HG02973 (cell line): ENCODE measurements around the gene SQOR.
A peak's percentile ranks its signal among the peaks of the same experiment; 100 is the strongest.

Source experiments
- ATAC-seq: cut with Tn5 transposase; IDR thresholded peaks from one replicate; pipeline ENCODE4 v1.9.1; 2021; ENCODE audit warnings: moderate library complexity; ENCODE audit not compliant: unreplicated experiment

SQOR gene

DNA sequence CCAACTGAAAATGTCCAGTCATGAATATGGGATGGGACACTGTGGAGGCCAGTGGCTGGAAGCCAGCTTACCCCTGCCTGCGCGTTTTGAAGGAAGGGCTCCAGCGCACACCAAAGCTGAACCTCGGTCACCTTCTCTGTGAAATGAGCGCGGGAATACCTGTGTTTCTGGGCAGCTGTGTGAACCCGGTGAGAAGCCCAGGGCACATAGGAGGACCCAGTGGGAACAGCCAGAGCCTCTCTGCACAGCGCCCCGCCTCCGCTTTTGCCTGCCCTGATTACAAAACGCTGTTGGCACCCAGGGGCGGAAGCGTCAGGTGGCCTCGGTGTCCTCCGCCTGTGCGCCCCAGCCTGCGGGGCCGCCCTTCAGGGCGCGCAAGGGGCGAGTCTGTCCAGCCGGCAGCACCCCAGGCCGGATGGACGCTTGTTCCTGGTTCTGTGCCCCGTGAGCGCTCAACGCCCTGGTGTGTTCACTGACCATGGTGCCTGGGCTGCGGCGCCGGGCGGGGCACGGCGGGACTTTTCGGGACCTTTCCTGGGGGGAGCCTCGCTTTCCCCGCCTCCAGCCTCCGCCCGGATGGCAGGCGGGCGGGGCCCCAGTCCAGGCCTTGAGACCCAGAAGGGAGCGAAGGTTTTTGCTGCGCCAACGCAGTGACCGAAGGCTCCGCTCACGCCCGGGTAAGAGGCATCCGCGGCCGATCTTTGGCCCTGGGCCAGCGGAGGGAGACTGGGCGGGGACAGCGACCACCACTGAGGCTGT lies at the start of gene SQOR:
TSS of gene SQOR (plus strand) at position 598 of the 759 bp plus-strand sequence. CDS start 23,895 bp downstream, outside the sequence.
- peak; percentile 58 for ATAC-seq

DNA sequence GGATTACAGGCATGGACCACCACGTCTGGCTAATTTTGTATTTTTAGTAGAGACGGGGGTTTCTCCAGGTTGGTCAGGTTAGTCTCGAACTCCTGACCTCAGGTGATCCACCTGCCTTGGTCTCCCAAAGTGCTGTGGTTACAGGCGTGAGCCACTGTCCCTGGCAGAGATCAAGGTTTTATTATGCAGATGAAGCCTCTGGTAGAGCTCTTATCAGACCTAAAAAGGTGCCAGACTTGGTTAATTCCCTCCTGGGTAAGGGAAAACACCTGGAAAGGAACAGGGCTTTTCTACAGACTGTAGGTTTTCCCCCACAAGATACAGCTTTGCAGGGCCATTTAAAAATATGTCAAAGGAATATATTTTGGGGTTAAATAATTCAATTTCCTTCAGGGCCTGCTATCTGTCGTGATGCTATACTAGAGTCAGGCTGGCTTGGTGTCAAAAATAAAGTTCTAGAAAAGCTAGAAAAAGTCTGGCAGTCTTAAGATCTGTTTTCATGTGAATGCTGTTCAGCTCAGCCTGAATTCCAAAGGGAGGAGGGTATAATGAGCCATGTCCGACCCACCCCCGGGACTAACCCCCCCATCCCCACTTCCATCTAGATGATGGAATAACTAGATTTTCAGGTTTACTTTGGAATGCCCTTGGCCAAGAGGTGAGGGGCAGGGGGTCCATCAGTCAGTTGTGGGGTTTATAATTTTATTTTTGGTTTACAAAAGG lies 49.6 kb upstream of the SQOR start:
- no peak for ATAC-seq

DNA sequence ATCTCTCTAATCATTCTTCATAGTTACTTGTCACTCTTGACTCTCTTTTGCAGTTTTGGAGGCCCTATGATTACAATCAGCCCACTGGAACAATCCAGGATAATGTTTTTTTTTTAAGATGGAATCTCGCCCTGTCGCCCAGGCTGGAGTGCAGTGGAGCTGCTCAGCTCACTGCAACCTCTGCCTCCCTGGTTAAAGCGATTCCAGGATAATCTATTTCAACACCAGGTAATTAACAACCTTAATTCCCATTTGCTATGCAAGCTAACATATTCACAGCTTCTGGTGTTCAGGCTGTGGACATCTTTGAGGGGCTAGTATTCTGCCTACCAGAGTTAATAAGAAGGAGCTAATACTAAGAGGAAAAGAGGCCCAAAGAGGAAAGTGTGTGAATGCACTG lies 48.7 kb upstream of the SQOR start:
- no peak for ATAC-seq

DNA sequence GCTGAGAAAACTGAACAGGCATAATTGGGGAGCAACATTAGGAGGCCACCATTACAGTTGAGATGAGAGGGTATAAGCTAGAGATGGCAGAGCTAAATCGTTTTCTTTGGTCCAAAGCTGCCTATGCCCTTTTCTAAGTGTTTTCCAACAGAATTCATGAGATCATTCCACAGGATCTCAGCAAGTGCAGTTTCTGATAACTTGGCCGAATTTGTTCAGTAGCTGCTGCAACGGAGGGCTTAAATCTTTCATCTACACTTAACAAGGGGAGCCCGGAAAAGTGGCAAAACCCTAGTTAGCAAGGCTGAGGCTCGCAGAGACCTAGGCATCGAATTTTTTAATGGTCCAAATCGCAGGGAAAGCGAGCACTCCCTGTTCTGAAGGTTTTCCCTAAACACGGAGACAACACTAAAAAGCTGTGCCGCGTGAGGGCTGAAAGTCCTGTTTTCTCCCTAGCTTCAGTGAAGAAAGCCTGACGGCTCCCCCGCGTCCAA lies 48.2 kb upstream of the SQOR start:
- peak; percentile 1 for ATAC-seq

DNA sequence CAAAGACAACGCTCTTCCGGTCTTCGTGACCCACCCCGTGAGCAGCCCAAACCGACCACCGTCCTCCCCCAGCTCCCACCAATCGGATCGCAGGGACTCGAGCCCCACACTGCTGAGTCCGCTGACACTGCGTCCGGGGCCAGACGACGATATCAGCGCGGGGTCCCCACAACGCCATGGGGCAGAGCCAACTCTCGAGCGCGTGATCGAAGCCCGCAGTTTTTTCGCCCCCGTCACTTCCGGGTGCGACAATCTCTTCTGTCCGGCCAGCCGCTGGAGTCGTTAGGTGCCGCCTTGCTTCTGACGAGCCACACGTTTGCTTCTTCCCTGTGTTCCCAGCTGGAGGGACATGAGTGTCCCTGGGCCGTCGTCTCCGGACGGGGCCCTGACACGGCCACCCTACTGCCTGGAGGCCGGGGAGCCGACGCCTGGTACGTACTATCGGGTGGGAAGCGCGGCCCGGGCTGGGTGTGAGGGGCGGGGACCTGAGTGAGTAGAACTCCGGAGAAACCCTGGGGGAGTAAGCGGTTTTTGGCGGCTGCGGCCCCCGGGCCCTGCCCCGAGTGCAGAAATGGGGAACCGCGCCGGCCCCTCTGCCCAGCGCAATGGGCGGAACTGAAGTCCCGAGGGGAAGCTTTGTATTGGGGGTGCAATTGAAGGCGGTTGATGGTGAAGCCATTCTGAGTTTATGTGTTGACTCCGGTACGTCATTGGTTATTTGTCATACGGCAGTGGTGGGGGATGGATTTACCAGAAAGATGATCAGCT lies 47.5 kb upstream of the SQOR start, which contains the start of gene BLOC1S6:
TSS of gene BLOC1S6 (plus strand) at position 285 of the 768 bp plus-strand sequence. CDS start at position 350, 65 bp downstream.
- peak; percentile 79 for ATAC-seq

DNA sequence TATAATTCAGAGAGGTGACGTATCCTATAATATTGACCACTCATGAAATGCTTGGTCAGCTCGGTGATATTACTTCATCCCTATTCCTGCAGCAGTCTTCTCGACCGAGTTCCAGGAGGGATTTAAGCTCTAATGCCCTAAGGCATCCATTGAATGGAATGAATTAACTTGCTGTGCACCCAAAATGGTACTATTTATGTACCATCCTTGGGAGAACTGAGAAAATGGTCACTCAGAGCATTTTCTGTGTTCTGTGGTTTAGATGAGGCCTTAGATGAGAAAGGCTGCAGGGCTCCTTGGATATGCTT lies 47.0 kb upstream of the SQOR start:
- ATAC-seq = no peak

DNA sequence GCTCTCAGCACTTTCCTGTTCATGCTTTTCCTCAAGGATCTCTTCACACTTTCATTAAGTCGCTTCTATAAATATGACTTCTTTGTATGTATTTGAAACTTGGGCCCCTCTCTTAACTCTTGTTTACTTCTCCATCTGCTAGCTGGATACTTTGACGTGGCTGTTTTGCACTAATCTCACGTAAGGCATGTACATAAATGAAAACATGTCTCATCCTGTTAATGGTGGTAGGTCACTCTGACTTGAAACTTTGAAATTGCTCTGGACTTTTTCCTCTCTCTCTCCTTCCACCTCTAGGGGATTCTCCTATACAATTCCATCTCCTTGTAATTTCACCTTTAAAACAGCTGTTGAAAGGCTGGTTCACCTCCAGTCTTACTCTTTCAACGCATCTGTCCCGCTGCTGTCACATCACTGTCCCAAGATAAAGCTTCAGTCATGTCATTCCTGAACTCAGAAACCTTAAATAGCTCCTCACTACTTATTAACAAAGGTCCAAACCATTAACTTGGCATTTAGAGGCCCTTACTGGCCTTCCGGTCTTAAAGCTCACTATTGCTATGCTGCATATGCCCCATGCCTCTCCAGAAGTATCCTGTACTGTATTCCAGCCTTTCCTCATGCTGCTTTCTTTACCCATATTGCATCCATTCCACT lies 46.5 kb upstream of the SQOR start:
- ATAC-seq = no peak

DNA sequence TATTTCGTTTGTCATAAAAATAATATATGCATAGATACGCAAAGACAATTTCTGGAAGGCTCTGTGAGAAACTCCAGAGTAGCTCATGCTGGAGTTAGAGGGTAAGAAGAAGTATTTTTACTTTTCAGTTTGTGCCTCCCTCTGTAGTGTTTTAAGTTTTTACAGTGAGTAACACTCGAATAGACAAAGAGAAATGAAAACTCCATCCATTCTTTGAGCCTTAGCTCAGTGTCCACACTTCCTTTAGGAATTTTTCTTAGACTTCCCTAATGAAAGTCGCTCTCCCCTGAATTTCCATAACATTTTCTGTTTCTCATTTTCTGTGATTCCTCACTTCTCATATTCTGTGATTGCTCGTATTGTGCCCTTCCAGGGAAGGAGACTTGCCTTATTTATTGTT lies 45.6 kb upstream of the SQOR start:
- no peak for ATAC-seq

DNA sequence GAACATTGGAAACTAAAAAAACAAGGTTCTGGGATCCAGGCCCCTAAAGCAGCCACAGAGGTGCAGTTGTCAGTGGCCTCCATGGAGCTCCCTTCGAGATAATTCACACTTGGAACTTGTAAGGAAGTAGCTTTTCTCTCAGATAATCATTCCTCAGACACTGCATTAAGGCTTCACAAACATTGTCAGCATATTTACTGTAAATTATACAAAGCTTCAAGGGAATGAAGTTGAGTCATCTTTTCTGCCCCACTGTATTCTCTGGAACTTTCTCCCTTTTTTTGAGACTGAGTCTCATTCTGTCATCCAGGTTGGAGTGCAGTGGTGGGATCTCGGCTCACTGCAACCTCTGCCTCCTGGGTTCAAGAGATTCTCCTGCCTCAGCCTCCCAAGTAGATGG lies 40.5 kb upstream of the SQOR start:
- ATAC-seq = no peak

DNA sequence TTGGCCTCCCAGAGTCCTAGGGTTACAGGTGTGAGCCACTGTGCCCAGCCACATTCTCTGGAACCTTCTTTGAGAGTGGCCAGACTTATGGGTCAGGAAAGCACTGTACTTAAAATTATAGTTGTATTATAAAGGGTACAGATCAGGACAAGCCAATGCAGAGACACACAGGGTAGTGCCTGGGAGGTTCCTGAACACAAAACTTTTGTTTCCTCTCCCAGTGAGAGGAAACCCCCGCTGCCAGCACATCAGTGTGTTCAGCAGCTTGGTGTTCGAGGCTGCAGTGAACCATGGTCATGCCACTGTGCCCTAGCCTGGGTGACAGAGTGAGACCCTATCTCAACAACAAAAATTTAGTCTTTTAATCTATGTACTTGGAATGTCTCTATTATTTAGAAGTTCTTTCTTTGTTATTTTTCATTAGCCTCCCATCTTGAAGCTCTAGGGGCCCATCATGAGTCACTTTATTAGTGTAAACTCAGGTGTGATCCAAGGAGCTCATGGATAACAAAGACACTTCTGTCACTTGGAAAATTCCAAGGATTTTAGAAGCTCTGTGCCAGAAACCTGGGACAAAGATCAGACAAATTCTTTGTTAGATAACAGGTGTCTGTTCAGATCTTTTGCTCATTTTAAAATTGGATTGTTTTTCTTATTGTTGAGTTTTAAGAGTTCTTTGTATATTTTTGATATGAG lies 39.8 kb upstream of the SQOR start:
- ATAC-seq = no peak

DNA sequence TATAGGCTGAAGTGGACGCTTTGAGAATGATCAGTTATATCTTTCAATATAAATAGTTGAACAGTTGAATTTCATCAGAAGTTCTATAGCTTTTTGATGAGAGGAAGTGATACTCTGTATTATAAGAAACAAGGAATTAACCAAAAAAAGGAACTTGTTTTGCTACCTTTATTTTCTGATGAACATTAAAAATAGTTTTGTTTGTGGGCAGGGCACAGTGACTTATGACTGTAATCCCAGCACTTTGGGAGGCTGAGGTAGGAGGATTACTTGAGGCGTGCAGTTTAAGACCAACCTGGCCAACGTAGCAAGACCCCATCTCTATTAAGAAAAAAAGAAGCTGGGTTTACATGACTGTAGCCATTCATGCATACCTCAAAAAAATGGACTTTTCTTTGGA lies 30.9 kb upstream of the SQOR start:
- no peak for ATAC-seq

DNA sequence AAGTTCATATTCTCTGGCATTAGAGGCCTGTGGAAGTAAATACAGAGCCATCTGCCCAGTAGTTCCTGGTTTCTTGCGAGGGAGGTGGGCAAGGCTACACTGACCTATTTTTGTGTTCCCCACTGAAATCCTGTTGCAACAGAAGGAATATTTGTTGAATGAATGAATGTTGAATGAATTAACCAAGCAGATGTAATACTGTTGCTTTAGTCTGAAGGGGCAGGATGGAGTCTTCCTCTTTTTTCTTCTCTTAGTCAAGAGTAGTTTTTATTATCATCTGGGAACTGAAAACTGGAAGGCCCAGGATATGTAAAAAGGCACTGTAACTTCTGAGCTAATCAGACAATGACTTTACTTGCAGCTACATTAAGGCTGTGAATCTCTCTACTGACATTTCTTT lies 30.5 kb upstream of the SQOR start:
- ATAC-seq = no peak

DNA sequence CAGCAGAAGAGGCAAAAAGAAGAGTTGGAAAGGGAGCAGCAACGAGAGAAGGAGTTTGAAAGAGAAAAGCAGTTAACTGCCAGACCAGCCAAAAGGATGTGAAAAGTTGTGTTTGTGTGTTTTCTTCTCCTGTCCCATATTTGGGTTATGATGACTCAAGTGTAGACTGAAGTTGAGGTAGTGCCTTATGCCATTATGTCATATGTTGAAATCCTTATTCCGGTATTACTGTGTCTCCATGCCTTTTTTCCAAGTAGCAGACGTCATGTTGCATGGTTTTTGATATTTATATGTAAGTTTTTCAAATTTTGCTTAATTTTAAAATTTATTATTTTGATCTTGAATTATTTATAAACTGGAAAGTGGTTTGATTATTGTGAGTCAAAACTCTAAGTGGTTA lies 28.4 kb upstream of the SQOR start:
- ATAC-seq = no peak

DNA sequence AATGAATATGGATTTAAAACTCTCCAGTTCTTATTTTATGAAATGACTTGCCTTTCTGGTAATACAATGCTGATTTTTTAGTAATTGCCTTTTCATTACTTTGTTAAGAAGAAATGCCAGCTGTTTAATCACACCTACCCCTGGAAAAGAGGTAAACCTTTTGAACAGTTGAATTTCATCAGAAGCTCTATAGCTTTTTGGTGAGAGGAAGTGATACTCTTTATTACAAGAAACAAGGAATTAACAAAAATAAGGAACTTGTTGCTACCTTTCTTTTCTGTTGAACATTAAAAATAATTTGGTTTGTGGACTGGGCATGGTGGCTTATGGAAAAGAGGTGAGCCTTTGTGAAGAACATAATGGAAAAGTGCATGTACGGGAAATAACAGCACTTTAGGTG lies 28.0 kb upstream of the SQOR start:
- ATAC-seq = no peak

DNA sequence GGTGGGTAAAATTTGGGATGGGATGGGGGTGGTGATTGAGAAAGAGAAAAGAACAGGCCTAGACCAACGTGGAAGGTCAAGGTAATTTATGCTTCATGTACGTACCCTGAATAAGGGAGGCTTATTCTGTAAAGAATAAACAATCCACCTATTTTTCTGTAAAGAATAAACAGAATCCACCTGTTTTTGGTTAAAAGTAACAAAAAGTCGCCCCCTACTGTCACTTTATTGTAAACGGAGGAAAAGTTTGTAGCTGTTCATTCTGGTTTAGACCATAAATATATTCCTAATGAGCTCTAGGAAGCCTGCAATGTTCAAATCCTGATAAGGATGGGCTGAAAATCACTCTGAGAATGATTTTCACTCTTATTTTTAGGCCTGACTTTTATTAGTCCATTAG lies 23.5 kb upstream of the SQOR start:
- ATAC-seq = no peak

DNA sequence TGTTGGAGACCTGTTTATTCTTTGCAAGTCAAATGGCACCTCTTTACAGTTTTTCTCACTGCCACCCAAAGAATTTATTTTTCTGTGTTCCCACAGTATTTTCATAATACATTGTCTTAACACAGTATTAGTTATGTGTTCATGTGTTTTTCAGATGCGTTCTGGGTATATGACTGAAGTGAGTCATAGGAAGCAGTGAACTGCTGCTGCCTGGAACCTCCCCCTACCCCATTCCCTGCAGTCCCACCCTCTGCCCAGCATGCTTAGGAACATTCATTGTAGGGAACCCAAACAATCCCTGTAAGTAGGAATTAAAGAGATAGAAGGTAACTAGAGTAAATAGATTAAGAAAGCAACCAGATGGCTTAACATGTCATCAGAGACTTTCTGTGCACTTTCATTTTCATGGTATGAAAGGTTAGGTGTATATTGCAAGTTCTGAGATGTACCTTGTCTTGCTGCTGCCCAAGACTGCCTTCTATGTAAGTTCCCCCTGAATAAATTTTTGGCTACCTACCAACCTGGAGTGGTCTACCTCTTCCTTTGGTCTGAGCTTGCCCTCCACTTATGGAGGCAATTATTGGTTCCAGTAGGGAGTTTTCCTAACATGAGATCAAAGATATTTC lies 21.9 kb upstream of the SQOR start:
- no peak for ATAC-seq

DNA sequence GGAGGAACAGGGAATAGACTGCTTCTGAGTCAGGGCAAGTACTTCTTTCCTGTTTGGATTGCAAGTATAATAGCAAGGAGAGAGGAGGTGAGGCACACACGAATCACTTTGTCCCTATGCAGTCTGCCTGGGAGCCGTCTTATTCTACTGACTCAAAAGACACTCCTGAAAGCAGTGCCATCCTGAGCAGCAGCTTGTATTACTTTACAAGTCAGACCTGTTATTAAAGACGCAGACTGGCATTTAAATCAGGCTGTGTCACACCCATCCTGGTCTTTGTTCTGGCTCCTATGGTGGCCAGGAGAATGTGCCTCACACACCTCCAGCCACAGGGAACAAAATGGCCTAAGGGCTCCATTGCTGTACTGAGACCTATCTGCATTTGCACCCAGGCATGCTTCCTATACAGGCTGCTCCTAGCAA lies 17.9 kb upstream of the SQOR start:
- ATAC-seq = no peak

DNA sequence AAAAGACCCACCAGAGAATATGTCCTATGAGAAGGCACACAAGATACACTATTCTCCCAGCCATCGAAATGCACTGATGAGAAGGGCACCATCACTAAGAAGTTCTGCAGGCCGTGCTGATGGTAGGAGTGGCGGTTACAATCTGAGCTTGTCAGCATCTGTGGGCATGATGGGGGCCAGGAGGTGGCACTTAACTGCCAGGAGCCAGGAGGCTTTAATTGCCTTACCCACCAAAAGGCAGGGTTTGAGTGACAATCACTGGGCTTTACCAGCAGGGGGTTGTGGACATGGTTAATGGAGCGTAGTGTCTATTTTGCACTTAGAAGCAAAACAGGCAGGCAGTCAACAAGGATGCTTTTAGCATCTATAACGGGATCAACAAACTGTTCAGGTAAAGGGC lies 16.0 kb upstream of the SQOR start:
- ATAC-seq = no peak

DNA sequence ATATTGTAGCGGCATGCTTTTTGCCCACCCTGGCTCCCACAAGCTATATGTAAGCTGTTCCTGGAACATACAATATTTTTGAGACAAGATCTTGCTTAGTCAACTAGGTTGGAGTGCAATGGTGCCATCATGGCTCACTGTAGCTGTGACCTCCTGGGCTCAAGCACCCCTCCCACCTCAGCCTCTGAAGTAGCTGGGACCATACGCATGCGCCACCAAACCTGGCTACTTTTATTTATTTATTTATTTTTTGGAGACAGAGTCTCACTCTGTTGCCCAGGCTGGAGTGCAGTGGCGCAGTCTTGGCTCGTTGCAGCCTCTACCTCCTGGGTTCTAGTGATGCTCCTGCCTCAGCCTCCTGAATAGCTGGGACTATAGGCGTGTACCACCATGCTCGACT lies 6.7 kb upstream of the SQOR start:
- no peak for ATAC-seq
